Measurements from ENCODE around the gene IARS1.

IARS1 gene

DNA sequence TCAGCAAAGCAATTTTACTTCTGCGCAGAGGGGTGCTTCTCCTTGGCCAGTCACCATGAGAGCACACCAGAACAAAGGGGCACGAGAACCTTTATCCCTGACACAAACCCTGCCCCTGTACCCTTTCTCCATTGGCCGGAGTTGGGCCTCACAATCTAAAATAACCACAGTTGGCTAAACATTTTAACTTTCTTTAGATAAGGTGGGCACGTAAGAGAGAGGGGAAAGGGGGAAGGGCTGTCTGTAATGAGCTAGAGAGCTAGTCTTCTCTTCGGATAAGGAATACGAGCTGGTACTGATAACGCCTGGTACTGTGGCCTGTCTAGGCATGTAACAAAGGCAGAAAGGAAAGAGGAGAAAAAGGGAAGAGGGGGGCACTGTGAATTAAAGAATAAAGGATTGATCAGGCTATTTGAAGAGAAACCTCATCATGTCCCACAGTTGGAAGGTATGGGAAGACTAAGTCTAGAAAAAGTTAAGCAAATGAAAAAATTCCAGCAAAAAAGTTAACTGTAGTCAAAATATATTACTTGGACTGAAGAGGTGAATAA, 1.8 kb upstream of the IARS1 start:
- no peak for DNase-seq

DNA sequence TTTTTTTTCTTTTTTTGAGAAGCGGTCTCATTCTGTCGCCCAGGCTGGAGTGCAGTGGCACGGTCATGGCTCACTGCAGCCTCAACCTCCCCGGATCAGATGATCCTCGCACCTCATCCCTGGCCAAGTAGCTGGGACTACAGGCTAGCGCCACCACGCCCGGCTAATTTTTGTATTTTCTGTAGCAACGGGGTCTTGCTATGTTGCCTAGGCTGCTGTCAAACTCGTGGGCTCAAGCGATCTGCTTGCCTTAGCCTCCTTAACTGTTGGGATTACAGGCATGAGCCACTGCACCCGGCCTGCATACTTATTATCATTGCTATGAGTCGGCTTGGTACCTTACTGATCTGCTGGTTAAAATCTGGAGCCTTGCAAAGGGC, 790 bp upstream of the IARS1 start:
- DNase-seq, result no peak

DNA sequence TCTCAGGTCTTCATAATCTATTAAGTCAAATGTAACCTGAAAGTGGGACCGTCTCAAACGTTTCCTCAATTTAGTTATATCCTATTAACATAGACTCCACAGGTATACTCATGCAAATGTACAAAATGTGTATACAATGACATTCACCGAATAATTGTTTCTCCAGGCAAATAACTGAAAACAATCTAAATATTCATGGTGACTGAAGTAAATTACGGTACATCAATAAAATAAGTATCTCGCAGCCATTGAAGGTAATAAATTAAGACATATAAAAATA, 482 bp downstream of the IARS1 start:
- no peak for DNase-seq

DNA sequence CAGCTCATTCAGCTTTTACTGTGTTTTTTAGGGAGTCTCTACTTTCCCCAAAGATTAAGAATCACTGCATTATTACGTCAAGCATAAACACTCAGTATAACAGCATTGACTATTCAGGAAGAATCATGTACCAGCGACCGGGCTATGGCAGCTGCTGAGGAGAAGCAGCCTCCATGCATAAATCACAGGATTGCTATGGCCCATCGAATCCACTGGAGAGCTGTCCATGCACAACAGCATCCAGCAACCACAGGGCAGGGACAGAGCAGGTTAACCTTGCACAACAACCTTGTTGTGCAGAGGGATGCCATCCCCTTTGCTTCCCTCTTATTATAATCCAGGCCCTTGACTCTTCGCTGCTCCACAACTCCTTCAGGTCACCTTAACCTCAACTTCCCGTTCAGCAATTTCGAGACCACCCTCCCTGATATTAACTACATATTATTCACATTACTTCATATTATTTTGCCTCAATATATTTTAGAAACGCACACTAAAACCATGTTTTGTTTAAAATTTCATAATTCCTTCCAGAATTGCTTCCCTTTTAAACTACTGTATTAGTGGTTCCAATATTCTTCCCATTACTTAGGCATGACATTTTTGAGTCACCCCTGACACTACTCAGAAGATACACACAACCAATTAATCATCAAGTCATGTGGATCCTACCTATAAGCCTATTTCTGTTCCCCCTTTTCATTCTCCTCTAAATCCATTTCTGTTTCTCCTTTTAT, 991 bp downstream of the IARS1 start:
- DNase-seq, result no peak

DNA sequence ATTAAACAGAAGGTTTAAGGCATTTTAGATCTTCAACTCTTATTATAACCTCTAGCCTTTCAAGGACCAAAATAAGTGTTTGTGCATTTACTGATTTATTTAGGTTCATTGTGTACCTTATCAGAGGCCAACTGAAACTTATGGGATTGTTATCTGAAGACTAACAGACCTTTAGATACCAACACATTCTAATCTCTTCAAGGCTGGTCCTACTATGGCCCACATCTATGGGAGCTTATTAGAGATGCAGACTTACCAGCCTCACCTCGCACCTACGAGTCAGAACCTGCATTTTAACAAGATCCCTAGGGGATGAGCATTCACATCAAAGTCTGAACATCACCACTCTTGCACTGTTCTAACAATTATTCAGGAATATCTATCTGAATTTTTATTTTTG, 1.9 kb downstream of the IARS1 start:
- no peak for DNase-seq

DNA sequence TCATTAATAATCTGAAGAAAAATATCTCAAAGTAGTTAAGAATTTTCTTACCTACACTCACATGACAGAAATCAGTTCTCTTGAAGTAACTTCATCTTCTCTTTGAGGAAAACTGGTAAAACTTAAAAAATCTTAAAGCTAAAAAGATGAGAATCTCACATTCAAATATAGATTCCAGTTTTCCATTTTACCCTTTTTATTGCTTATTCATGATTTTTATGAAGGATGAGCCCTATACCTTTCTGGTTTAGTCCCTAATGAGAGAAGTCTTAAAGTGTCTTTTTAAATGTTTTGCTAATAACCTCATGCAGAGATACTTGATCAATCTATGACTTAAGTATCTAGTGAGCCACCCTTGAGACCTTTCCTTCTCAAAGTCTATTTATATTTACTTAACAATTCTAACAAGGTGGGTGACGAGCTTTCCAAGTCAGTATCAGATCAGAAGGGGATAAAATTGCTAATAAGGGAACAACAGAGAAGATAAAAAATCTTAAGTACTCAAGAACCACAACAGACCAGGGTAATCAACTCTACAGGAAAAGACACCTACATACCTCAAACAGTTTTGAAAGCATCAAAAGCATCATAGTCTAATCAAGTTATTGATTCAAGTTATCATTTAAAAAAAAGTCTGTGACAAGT, 2.6 kb downstream of the IARS1 start:
- no peak for DNase-seq

DNA sequence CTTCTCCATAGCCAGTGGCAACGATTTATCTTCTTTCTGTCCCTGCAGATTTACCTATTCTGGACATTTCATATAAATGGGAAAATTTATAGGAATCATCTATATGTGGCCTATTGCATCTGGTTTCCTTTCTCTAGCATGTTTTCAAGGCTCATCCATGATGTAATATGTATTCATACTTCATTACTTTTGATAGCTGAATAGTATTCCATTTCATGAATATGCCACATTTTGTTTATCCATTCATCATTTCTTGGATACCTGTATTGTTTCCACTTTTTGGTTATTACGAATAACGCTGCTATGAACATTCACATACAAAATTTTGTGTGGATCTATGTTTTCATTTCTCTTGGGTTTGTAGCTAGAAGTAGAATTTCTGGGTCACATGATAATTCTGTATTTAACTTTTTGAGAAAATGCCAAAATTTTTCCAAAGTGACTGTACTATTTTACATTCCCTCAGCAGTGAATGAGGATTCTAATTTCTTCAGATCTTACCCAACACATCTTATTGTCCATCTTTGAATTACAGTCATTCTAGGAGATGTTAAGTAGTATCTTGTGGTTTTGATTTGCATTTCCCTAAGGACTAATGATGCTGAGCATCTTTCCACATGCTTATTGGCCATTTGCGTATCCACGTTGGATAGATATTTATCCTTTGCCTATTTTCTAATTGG, 3.6 kb downstream of the IARS1 start:
- no peak for DNase-seq

DNA sequence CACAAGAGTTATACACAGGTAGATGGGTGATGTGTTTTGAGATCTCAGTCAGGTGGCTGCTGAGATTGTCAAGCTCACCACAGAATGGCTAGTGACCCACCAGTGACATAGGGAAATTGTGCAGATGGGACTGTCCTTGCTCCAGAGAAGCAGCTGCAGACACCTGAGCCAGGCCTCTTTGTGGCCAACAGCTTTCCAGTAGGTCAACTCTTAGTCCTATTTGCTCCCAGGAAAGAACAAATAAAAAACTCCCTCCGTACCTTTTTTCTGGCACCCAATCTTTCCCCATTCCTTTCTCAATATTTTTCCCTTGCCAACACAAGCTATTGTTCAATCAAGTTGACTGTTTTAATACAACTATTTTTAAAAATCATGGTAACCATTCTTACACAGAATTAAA, 14.2 kb downstream of the IARS1 start:
- no peak for DNase-seq

DNA sequence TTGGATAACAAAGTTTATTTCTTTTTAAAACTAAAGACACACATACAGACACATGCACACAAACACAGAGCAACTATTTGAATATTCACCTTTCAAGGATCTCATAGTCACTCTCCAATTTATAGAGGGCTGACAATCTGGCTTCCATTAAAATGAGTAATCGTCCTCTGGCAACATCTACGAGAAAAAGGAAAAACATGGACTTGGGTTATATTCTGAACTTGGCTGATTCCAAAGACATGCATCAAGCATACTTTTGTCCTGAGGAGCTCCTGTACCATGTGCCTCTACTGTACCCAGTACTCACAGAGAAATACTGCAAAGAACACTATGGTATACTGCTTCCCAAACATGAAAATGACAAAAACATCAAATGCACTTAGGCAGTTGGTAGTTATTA, 15.4 kb downstream of the IARS1 start:
- DNase-seq, result no peak

DNA sequence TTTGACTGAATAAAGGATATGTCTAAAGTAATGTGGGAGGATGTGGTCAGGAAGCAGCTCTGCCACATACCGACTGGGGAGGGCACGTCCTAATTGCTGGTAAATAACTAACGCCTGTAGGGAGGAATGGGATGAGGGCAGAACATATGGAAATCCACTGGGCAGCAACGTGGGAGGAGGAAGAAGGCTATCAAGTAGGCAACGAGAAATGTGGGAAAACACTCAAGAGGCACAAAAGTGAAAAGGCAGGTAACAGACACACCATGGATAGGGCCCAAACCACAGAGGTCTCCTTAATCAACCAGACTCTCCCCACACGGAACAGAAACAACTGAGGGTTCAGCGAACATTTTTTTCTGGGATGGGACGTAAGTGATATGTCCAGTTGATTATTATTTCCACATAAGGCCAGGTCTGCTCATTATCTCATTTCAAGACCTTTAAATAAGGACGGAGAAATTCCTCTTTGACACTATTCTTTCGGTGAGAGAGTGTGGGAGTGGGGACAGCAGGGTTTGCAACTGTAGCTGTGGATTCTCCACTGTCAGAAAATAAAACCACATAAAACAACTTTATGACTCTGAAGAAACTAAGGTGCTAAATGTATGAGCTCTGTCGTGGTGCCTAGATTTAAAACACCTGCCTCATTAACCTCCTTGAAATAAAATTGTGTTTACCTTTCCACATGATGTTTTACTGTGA, 17.0 kb downstream of the IARS1 start:
- no peak for DNase-seq

DNA sequence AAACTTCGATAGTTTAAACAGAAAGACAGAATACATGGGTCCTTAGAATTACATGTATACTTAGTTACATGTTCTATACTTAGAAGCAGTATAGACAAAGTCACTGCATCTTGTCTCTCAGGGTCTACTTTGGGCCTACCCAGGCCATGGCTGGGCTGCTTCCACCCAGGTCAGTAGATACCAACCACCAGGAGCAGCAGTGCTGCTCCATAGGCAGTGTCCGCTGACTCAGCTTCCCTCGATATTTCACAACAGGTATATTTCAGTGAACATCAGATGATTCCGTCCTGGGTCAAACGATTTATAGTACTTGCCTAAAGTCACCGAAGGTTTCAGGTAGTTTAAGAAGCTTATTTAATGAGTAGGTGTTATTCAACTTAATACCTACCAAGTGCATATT, 18.0 kb downstream of the IARS1 start:
- DNase-seq, result no peak

DNA sequence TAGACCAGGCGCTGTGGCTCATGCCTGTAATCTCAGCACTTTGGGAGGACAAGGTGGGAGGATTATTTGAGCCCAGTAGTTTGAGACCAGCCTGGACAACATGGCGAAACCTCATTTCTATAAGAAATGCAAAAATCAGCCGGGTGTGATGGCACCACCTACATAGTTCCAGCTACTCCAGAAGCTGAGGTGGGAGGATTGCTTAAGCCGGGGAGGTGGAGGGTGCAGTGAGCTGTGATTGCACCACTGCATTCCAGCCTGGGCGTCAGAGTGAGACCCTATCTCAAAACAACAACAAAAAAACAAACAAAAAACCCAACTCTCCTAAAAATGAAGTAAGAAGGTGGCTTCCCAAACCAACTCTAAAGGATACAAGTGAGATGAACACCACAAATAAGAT, 23.0 kb downstream of the IARS1 start:
- no peak for DNase-seq

DNA sequence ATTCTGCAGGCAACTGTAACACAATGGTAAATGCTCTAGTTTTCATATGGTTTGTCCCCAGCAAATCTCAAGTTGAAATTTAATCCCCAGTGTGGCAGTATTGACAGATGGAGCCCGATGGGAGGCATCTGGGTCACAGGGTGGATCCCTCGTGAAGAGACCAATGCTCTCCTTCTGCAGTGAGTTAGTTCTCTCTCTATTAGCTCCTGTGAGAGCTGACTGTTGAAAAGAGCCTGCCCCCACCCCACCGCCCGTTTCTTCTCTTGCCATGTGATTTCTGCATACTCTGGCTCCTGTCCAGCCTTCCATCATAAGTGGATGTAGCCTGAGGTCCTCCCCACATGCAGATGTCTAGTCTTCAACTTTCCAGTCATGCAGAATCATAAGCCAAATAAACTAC, 27.0 kb downstream of the IARS1 start:
- no peak for DNase-seq

DNA sequence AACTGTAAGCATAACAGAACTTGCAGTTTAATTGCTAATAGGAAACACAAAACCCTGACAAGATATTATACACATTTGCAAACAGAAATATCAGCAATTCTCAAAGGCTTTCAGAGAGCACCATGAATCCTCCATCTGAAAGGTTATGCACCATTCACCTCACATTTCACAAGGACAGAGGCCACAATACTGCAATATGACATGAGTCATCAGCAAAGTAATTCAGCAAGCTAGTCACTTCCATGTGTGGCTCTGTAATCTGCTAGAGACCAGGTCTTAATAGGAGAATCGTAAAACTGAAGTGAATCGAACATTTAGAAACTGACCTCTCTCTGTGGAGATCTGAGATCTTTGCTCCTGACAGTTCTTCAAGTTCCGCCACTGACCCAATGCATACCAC, 28.3 kb downstream of the IARS1 start:
- no peak for DNase-seq

DNA sequence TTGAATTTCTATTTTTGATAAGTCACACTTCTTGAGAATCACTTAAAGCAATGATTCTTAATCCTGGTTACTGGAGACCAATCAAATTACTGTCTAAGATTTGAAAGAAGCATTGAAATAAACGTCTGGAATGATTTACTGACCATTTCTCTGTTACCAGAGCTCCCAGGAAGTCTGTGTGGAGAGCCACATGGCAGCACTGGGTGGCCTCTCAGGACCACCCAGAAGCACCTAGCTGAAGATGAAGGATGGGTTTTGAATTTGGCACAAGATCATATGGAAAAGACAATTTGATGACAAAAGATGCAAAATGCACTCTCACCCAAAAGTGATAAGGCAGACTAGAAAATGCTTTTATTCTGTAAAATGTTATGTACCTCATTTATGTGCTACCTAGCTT, 30.4 kb downstream of the IARS1 start:
- DNase-seq, result no peak

DNA sequence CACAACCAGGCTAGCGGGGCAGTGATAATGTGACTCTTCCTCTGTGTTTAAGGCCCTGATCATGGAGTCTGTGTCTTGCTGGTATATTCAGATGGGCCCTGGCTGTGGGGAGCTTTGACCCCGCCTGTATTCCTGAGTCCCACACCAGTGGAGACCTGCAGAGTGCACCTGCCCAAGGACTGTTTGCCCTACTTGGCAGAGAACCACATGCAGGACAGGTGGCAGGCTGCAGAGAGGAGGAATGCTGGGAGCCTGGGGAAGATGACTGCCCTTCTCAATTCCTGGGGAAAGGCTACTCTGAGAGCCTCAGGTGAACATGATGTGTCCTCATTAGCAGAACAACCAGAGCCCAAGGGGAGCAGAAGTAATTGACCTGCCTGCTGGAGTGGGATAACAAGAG, 36.2 kb downstream of the IARS1 start:
- no peak for DNase-seq

DNA sequence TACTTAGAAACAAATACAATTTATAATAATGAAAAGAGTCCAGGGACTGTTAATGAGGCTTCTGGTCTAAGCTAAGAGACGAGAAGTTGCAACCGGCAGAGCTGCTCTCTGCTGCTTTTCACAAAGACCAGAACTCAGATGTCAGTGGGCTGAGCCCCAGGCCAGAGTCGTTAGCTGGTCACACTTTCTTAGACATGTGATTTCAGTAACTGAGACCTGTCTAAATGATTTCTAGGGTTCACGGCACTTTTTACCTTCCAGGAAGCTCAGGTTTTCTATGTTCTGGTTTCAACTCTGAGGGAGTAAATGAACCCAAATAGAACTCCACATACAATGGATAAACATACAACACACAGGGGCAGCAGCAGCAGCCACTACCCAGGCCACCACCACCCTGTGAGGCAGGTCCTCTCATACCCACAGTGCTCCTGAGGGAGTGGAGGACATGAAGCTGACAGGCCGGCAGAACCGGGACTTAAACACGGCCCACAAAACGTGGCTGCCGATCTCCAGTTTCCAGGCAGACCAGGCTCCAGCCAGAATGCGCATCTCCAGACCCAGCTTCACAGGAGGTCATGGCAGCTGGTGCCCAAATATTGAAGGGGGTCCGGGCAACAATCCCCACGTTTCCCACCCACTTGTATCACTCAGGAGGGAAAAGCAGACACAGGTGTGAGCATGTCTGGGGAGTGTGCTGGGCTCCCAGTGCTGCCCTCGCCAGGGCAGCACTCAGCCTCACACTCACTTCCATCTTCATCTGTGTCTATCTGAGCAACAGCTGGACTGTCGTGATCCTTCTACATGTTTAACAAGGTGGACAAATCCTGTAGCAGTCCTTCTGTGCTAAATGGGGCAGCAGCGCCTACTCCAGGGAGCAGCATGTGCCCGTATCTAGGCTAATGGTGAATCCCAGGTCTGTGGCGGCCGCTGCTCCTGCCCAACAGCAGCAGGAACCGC, 38.8 kb downstream of the IARS1 start:
- DNase-seq, result no peak

DNA sequence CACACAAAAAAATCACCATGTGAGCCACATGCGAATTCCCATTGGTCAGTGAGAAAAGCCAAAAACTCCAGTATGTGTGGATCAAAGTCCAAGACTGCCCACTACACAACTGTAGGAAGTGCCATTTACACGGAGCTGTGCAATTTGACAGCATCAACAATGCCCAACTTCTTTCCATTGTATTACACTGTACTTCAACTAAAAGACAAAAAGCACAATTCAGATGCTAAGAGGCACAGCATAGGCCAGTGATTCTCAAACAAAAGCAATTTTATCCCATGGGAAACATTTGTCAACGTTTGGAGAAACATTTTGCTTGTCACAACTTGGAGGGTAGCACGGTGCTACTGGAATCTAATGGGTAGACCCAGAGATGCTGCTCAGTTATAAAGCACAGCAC, 39.8 kb downstream of the IARS1 start:
- DNase-seq, result no peak

DNA sequence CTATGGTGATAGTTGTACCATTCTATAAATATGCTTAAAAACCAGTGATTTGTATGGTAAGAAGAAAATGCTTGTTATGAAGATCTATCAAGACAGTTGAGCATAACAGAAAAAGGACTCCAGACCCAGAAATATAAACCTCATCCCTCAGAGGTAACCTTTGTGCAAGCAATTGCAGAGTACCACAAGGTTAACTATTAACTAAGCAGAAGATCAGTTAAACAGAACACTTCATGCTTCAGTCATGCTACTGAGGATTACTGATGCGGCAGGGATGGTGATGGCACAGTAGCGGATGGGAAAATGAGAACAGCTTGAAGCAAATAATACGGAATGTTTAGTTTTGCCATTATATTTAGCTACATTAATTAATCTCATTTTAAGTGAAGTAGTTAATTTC, 45.5 kb downstream of the IARS1 start:
- DNase-seq, result no peak

DNA sequence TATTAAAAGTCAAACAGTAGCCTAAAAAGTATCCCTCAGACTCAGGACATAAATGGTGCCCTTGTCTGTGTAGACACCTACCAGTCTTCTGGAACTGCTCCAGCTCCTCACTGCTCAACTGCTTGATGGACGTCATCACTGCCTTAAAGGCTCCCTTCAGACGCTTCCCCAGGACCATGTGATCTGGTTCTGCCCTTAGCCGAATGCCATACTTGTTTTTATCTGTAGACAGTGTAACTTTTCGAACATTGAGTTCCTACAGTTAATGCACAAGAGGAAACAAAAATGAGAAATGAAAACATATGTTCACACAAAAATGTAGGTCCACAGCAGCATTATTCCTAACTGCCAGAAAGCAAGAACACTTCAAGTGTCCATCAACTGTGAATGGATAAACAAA, 46.2 kb downstream of the IARS1 start:
- DNase-seq, result no peak

DNA sequence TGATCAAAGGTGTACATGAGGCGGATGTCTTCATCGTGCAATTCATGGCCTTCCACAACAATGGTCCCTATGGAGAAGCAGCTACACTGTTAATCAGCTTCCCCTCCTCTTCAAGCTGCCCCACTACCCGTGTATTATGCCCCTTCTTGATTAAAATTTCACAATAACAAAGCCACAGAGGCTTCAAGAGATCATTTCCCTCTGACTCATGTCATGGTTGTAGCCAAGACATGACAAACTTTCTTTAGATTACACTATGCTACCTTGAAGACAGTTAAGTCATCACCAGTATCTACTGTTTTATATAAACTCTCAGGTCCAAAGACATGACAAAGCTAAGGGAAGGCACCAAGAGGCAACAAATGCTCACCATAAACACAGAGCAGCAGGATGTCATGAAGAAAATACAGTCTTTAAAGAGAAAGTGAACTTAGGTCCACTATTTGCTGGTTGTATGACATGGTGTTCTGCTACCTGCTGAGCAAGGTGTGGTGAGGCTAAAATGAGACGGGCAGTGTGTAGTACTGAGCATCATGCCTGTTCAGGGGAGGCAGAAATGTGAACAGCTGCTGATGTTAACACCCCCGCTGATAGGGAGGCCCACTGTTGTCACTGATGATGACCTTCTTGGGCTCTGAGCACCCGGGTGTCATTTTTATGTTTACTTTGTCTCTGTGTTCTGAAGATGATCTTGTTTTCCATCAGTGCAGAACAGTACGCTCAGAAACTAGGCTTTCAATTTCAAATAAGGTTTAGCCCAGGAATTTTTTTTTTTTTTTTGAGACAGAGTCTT, 48.3 kb downstream of the IARS1 start:
- DNase-seq, result no peak

Data from midbrain (tissue), 1 donor.